Stimulated activated CD4-positive, alpha-beta T cell treated with anti-CD3 and anti-CD28 coated beads, Interleukin-2, amount 100 ng/mL, for 48 hours (primary cell): ENCODE measurements around the gene PRIMPOL.
"Not testable (repeated sequence)": the region's sequence is repeated elsewhere in the genome, so short reads cannot be mapped to it uniquely, and the experiment has no call there.

Experiments used
- DNase-seq, 2 donors: peaks; one replicate each; pipeline ENCODE4 v3.0.0-alpha.2; 2020

Gene PRIMPOL

DNA sequence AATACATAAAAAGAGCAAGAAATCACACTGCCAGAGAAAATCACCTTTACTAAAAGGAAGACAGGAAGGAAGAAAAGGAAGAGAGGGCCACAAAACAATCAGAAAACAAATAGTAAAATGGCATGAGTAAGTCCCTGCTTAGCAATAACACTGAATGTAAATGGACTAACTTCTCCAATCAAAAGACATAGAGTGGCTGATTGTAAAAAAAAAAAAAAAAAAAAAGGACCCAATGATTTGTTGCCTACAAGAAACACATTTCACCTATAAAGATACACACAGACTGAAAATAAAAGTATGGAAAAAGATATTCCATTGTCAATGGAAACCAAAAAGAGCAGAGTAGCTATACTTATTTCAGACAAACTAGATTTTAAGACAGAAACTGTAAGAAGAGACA, 71.7 kb downstream of the PRIMPOL start:
- no peak for DNase-seq

DNA sequence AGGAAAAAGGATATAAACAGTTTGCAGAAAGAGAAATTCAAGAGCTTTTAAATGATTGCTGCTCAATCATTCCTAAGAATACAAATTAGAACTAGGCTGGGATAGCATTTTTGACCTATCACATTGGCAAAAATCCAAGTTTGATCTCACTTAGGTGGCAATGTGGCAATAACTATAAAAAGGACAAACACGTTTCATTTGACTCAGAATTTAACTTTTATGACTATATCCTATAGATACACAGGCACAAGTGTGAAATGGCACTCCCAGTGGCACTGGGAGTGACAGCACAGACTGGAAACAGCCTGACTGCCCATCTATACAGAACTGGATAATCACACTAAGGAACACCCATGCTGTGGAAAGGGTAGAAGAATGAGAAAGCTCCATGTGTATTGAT, 73.3 kb downstream of the PRIMPOL start:
- no peak for DNase-seq

DNA sequence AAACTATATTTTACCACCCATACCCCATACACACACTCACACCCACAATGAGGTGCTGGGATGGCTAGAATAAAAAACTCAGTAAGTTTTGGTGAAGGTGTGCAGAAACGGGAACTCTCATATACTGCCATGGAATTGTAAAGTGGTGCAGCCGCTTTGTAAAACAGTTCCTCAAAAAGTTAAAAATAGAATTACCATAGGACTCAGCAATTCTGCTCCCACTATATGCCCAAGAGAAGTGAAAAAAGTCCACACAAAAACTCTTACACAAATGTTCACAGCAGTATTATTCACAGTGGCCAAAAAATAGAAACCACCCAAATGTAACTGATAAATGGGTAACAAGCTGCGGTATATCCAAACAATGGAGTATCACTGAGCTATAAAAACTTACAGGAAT, 77.9 kb downstream of the PRIMPOL start:
- no peak for DNase-seq

DNA sequence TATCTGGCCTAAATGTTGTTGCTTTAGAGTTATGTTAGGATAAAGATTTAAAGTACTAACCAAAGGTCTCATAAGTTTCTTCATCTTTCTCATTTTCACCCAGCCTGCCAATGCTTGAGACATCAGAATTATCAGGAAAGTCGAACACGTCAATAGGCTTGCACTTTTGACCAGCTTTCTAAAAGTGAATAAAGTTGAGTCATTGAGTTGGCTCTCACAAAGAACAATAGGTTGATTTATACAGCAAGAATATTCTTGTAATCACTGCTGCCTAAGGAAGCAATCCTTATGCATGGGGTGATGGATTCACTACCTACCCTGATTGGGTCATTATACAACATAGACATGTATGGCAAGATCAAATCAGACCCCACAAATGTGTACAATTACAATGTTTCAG, 79.3 kb downstream of the PRIMPOL start:
- DNase-seq = no peak

DNA sequence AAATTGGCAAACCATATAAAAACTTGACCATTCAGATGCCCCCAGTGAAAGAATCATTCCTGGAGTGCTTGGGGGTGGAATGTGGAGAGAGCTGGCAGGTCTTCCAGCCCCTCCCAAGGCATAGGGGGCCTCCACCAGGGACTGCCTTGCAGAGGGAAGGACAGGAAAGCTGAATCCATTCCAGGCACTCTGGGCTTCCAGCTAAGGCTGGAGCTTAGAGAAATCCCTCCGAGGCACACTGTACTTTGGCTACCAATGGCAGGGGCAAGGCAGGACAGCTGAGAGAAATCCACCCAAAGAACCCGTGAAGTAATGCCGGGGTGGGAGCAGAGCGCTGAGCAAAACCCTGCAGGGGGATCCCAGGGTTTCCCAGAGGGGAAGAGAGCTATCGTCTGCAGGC, 80.4 kb downstream of the PRIMPOL start:
- no peak for DNase-seq

DNA sequence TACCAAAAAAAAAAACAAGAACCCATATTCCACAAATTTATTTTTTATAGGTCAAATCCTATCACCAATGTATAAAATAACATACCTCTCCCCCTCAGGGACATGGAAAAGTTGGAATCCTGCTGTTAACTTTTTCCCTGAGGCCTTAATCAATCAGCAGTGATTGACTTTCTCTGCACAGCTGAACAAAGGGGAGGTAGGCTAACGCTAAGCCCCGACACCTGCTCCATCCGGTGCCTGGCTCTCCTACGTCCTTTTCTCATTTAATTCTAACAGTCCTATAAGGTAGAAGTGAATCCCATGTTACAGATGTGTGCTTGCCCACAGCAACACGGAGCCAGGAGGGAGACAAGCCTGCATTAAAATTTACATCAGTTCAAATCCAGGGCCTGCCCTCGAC, 81.5 kb downstream of the PRIMPOL start:
- no peak for DNase-seq

DNA sequence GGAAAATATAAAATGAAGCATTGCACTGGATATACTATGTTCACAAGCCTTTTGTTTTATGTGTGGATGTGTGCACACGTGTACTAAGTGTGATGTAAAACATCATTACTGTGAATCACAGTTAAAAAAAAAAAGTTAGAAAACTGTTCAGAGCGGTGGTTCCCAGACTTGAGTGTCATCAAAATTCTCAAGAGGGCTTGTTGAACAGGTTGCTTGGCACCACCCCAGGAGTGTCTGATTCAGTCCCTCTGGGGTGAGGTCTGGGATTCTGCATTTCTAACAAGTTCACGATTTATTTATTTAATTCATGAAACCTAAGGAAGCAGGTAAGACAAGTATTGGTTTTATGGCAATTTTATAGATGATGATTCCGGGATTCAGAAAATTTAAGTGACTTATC, 82.6 kb downstream of the PRIMPOL start:
- no peak for DNase-seq

DNA sequence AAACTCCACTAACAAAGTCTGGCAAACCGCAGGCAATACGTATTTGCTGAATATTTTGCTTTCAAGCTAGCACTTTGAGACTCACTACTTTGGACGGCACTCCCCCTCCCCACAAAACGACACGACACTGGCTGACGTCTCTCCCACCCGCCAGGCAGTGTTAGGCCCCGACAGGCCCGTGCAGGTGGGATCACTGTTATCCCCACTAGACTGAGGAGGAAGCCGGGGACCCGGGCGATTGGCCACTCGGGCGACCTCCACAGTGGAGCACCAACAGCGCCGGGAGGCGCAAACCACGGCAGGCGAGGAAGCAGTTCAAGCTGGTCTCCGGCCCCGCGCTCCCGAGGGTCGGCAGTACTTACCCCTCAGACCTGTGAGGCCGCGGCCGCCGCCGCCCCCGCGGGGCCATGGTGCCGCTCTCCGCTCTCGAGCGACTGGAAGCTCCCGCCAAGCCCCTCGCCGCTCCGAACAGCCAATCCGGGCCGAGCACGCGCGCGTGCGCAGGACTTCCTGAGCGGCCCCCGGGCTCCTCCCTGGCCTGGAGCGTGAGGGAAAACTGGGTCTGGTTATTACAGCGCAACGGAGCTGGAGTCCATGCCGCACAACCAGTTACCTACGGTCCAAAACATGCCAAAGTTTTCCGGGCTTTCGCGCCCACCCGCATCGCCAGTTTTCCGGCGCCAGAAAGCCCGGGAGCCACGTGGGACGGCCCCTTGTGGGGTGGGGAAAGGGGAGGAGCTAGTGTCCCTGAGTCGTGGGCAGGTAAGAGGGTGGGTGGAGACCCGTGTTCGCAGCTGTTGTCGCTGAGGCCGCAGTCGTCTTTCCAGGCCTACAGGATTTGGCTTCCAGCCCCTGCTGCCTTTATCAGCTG, 84.4 kb downstream of the PRIMPOL start, which contains the start of gene CENPU:
TSS of gene CENPU (minus strand) at position 443 of the 871 bp plus-strand sequence. CDS start at position 409, 34 bp downstream.
- peak; percentile 92 to 94 for DNase-seq

DNA sequence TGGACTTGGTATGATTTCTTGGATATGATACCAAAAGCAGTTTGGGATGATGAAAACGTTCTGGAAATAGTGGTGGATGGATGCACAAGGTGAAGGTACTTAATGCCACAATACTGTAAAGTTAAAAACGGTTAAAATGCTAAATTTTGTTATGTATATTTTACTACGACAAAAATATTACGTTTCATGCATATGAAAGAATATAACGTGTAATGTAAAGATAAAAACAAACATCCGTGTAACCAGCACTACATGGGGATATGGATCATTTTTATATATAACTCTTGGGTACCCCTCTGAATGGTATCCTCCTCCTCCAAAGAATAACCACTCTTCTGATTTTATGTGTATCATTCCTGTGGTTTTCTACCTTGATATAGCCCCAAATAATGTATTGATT, 85.2 kb downstream of the PRIMPOL start:
- no peak for DNase-seq

DNA sequence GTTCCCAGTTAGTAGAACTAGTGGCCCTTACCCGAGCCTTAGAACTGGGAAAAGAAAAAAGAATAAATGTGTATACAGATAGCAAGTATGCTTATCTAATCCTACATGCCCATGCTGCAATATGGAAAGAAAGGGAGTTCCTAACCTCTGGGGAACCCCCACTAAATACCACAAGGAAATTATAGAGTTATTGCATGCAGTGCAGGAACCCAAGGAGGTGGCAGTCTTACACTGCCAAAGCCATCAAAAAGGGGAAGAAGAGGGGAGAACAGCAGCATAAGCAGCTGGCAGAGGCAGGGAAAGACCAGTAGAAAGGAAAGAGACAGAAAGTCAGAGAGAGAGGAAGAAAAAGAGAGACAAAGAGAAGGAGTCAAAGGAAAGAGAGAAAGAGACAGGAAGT, 90.0 kb downstream of the PRIMPOL start:
- DNase-seq = not testable (repeated sequence)

DNA sequence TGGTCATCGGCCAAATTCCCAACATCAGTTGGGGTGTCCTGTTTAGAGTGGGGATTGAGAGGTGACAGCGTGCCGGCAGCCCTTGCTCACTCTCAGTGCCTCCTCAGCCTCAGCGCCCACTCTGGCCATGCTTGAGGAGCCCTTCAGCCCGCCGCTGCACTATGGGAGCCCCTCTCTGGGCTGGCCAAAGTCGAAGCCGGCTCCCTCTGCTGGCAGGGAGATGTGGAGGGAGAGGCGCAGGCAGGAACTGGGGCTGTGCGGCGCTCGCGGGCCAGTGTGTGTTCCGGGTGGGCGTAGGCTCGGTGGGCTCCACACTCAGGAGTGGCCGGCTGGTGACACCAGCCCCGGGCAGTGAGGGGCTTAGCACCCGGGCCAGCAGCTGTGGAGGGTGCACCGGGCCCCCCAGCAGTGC, 91.4 kb downstream of the PRIMPOL start:
- DNase-seq = no peak

DNA sequence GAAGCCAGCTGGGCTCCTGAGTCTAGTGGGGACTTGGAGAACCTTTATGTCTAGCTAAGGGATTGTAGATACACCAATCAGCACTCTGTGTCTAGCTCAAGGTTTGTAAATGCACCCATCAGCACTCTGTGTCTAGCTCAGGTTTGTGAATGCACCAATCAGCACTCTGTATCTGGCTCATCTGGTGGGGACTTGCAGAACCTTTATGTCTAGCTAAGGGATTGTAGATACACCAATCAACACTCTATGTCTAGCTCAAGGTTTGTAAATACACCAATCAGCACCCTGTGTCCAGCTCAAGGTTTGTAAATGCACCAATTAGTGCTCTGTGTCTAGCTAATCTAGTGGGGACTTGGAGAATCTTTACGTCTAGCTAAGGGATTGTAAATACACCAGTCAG, 92.1 kb downstream of the PRIMPOL start:
- DNase-seq = not testable (repeated sequence)

DNA sequence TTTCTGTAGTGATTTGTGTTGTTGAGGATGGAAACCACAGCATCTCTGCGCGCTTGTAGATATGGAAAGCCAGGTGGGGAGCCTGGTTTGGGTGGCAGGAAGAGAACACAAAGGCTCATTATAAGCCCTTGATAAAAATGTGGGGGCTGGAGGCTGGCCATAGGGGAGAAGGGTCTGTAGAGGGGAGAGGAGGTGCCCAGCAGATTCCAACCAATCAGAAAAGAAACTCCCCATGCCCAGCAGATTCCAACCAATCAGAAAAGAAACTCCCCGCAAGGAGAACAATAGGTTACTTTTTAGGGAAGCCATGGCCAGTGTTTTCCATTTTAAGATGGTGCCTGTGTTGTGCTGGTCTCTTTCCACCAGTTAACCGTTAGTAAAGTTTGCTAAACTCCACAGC, 94.1 kb downstream of the PRIMPOL start:
- no peak for DNase-seq

DNA sequence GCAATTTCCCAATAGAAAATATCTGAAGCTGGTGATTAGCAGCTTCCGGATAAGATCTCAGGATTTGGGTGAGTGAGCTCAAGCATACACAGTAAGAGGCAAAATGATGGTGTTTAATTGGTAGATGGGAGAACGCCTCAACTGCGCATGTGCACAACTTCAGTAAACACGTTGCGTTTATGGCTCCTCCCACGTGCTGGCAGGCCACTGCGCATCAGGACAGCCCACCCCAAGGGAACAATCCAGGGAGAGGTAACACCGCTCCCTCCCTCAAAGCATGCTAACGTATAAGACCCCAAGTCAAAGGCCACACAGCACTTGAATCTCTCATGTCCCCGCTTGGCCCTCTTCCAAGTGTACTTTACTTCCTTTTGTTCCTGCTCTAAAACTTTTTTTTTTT, 94.7 kb downstream of the PRIMPOL start:
- no peak for DNase-seq
